K562 (cell line): ENCODE data around the gene CHAMP1.

ENCODE experiments used
- CBX5 ChIP-seq: IDR thresholded peaks from 2 replicates; pipeline ENCODE4 v1.6.1; 2014; ENCODE audit warnings: low read depth, borderline replicate concordance
- CTCF ChIP-seq, 3 experiments: IDR thresholded peaks in 2 of 3; conservative IDR thresholded peaks in 1 of 3; 2 replicates each; pipeline ENCODE4 v1.5.1; 2011 to 2012; ENCODE audit warnings: low read length in 3 of 3, mild to moderate bottlenecking in 3 of 3, control low read depth in 2 of 3, improper control_type of control experiment in 1 of 3, inconsistent platforms in 1 of 3, low read depth in 1 of 3, mixed read lengths in 1 of 3, moderate library complexity in 1 of 3; ENCODE audit not compliant: insufficient read depth in 2 of 3
- EZH2 ChIP-seq: IDR thresholded peaks from 2 replicates; pipeline ENCODE4 v1.6.1; 2012; ENCODE audit warnings: low read depth, mild to moderate bottlenecking, inconsistent platforms, low read length, borderline replicate concordance
- HDAC6 ChIP-seq: IDR thresholded peaks from 2 replicates; pipeline ENCODE4 v1.6.1; 2012; ENCODE audit warnings: low read depth, mild to moderate bottlenecking, control low read depth, inconsistent platforms, low read length, moderate library complexity
- KHSRP ChIP-seq: fragments of 450-650 bp; IDR thresholded peaks from 2 replicates; pipeline ENCODE4 v1.6.1; 2017
- MAX ChIP-seq: sonication (generic); formaldehyde crosslinking; IDR thresholded peaks from 2 replicates; pipeline ENCODE4 v1.9.0; 2022; ENCODE audit warnings: mild to moderate bottlenecking, missing genetic modification reagents
- PHF8 ChIP-seq: fragments of 200-600 bp; sonication (generic); IDR thresholded peaks from 2 replicates; pipeline ENCODE4 v1.6.1; 2012; ENCODE audit warnings: mixed run types, mild to moderate bottlenecking, inconsistent platforms, low read length, moderate library complexity, borderline replicate concordance
- RAD51 ChIP-seq: fragments of 450-650 bp; IDR thresholded peaks from 2 replicates; pipeline ENCODE4 v1.7.1; 2016; ENCODE audit warnings: low read depth, mild to moderate bottlenecking, borderline replicate concordance
- RFX5 ChIP-seq: IDR thresholded peaks from 2 replicates; pipeline ENCODE4 v1.6.1; 2011; ENCODE audit warnings: low read depth, mild to moderate bottlenecking, improper control_type of control experiment, low read length
- SIN3A ChIP-seq, 2 experiments: fragments of 150-350 bp in 1 of 2; IDR thresholded peaks; 2 replicates each; pipeline ENCODE4 v1.6.1; 2011 to 2016; ENCODE audit warnings: borderline replicate concordance in 2 of 2, low read depth in 2 of 2, low read length in 2 of 2, mild to moderate bottlenecking in 2 of 2, moderate library complexity in 2 of 2; ENCODE audit not compliant: control insufficient read depth in 1 of 2
- ZBTB26 ChIP-seq: fragments of 450-650 bp; formaldehyde crosslinking; IDR thresholded peaks from 2 replicates; pipeline ENCODE4 v1.4.0; 2022; ENCODE audit warnings: missing genetic modification characterization
- ZBTB7A ChIP-seq: IDR thresholded peaks from 2 replicates; pipeline ENCODE4 v1.6.1; 2011; ENCODE audit warnings: low read depth, mild to moderate bottlenecking, low read length, moderate library complexity, borderline replicate concordance; ENCODE audit not compliant: control insufficient read depth
- ZNF592 ChIP-seq: fragments of 450-650 bp; IDR thresholded peaks from 2 replicates; pipeline ENCODE4 v1.6.1; 2017; ENCODE audit warnings: antibody characterized with exemption, mild to moderate bottlenecking

GRCh38 chr13:114284680-114285079, 29.6 kb upstream of the CHAMP1 start:
- no peak for TF ChIP-seq CTCF (IDR thresholded peaks at IDR 0.05 in 2 of 3, conservative IDR thresholded peaks at IDR 0.05 in 1 of 3; ENCODE audit: insufficient read depth in 2 of 3, low read depth in 1 of 3, low read length in 3 of 3)
- TF ChIP-seq MAX (CRISPR knock-in tag), result no peak
- TF ChIP-seq RAD51, result no peak
- TF ChIP-seq CBX5, result no peak
- no peak for TF ChIP-seq ZBTB26 (CRISPR knock-in tag)
- TF ChIP-seq RFX5, result no peak
- no peak for TF ChIP-seq HDAC6
- no peak for TF ChIP-seq ZNF592
- TF ChIP-seq ZBTB7A, result no peak
- TF ChIP-seq EZH2, result no peak
- TF ChIP-seq SIN3A (IDR thresholded peaks at IDR 0.05; ENCODE audit: borderline replicate concordance in 2 of 2, control insufficient read depth in 1 of 2, low read depth in 2 of 2, low read length in 2 of 2), result no peak
- TF ChIP-seq KHSRP, result no peak
- TF ChIP-seq PHF8, result no peak
